Posterior vena cava (tissue), 2 donors: ENCODE measurements around the gene MAP4K3. TPM values are rescaled to one million over a fixed set of nuclear protein-coding genes. Genes with fewer than 3 reads are reported as not detected.

Experiments
- DNase-seq: peaks from one replicate; pipeline ENCODE4 v3.0.0-alpha.2; 2020; ENCODE audit warnings: low spot score
- intact Hi-C, 2 donors: fragments of 100-400 bp; cut with DNase I; formaldehyde crosslinking; loops; one replicate each; pipeline versions ENCODE4 v1.14.1 to v1.14.2; 2022 to 2023
- total RNA-seq, 2 donors: library from RNA; stranded (reverse); fragmentation: NEBNext Ultra II Directional; extraction: Animal tissue kit (Norgen Biotek cat#: 25700); gene quantifications; one replicate each; pipeline ENCODE4 v1.2.1, GENCODE V29; 2021
- donor health status: DM: yes; HTN: yes; CAD: no.
- donor health status: DM: yes; HTN: yes; CAD: no.

Gene MAP4K3
- total RNA-seq, 2 donors from 2014 or later = 24.7 to 47.4 TPM

GRCh38 chr2:39221459-39221858, 215.6 kb downstream of the MAP4K3 start:
- intact Hi-C loops = no loop called here

GRCh38 chr2:39220136-39220535, 216.9 kb downstream of the MAP4K3 start:
- DNase-seq = no peak
- intact Hi-C loops = no loop called here

More at GRCh38 chr2:39221459-39221858, 215.6 kb downstream of the MAP4K3 start:
- DNase-seq = no peak

DNA sequence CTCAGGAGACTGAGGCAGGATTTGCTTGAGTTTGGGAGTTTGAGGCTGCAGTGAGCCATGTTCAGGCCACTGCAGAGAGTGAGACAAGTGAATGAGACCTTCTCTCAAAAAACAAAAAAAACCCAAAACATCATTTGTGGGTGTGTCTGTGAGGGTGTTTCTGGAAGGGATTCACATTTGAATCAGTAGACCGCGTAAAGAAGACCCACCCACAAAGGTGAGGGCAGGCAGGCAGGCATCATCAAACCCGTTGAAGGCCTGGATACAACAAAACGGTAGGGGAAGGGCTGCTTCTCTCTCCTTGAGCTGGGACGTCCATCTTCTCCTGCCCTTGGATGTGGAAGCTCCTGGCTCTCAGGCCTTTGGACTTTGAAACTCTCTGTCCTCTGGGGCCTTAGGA, 218.7 kb downstream of the MAP4K3 start:
- intact Hi-C loops = no loop called here
- DNase-seq = no peak

- no peak for DNase-seq
- intact Hi-C loops = no loop called here
Measured at GRCh38 chr2:39217192-39217550, 219.9 kb downstream of the MAP4K3 start.

GRCh38 chr2:39216346-39217191, 220.5 kb downstream of the MAP4K3 start:
- intact Hi-C loops = no loop called here
- DNase-seq = no peak

- DNase-seq = no peak
- intact Hi-C loops = no loop called here
Measured at GRCh38 chr2:39215545-39215944, 221.5 kb downstream of the MAP4K3 start.

DNA sequence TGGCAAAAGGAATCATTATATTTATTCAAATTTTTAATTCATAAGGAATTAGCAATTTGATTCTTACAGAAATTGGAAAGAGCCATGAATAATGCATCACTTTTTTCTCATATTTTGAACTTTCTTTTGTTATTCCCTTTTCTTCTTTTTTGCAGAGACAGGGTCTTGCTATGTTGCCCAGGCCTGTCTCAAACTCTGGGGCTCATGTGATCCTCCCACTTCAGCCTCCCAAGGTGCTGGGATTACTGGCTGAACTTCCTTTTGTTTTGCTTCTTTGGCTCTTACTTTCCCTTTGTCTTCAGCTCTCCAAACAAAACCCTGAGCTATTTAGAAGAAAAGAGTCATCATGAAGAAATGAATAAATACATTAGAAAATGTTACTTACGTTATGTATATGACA, 224.1 kb downstream of the MAP4K3 start:
- intact Hi-C loops = no loop called here

GRCh38 chr2:39210846-39211245, 226.2 kb downstream of the MAP4K3 start:
- intact Hi-C loops = no loop called here
- DNase-seq = no peak

More for the DNA sequence above, 224.1 kb downstream of the MAP4K3 start:
- DNase-seq = no peak

GRCh38 chr2:39203382-39203781, 233.7 kb downstream of the MAP4K3 start:
- intact Hi-C loops = no loop called here

DNA sequence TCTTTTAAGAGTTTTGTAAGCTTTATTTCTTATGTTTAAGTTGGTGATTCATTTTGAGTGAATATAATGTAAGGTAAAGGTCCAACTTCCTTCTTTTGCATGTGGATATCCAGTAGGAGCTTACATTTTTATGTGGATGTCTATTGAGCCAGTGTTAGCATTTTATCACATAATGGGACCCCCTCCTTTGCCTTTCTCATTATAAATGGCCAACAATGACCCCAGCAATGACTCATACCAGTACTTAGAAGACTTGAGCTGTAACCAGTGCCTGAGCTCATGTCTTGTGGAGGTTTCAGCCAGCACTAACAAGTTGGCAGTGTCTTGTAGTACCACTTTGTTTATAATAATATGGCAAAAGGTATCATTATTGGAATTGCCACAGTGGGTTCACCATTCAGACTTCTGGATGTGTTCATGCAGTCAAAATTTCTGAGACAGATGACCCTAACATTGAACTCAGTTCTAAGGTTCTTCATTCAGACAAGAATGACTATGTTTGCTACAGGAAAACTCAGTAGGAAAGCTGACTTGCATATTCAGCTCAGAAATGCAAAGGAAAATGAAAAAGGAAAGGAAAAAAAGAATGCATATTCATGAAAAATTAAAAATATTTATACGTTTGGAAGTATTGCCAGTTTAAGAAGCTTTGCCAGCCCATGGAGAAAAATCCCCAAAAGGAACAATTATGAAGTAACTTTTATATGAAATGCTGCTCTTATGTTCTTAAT, 234.3 kb downstream of the MAP4K3 start:
- DNase-seq = no peak
- intact Hi-C loops = no loop called here

More at GRCh38 chr2:39203382-39203781, 233.7 kb downstream of the MAP4K3 start:
- DNase-seq = no peak

Other genes starting within 250 kb of the MAP4K3 start
- gene CDKL4, start 193.3 kb downstream of the MAP4K3 start, total RNA-seq = 1 to 10 TPM in 1 of 2 donors, under 1 TPM in 1; 0.46 to 1.2 TPM
- 1 to 10 TPM in 1 of 2 donors, under 1 TPM in 1; 0.69 to 1.0 TPM for gene TMEM178A, start 228.6 kb upstream of the MAP4K3 start, total RNA-seq